ENCODE data around the gene MROH7.

GRCh38 chr1:54593571-54594160, 47.9 kb upstream of the MROH7 start:
- no peak for TF ChIP-seq CTCF (IDR thresholded peaks at IDR 0.05; ENCODE audit: low read depth, low read length, missing input control)
- TF ChIP-seq REST (IDR thresholded peaks at IDR 0.05), result no peak
- no peak for TF ChIP-seq SP1 (IDR thresholded peaks at IDR 0.05)
- no peak for TF ChIP-seq EGR1 (IDR thresholded peaks at IDR 0.05; ENCODE audit: low read depth in 2 of 2)
- no peak for TF ChIP-seq RAD21 (IDR thresholded peaks at IDR 0.05)
- no peak for TF ChIP-seq MAX (IDR thresholded peaks at IDR 0.05)
- TF ChIP-seq, protein P1, sequence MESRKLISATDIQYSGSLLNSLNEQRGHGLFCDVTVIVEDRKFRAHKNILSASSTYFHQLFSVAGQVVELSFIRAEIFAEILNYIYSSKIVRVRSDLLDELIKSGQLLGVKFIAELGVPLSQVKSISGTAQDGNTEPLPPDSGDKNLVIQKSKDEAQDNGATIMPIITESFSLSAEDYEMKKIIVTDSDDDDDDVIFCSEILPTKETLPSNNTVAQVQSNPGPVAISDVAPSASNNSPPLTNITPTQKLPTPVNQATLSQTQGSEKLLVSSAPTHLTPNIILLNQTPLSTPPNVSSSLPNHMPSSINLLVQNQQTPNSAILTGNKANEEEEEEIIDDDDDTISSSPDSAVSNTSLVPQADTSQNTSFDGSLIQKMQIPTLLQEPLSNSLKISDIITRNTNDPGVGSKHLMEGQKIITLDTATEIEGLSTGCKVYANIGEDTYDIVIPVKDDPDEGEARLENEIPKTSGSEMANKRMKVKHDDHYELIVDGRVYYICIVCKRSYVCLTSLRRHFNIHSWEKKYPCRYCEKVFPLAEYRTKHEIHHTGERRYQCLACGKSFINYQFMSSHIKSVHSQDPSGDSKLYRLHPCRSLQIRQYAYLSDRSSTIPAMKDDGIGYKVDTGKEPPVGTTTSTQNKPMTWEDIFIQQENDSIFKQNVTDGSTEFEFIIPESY (IDR thresholded peaks at IDR 0.05), result no peak
- TF ChIP-seq YY1 (IDR thresholded peaks at IDR 0.05), result no peak
- no peak for TF ChIP-seq GABPA (IDR thresholded peaks at IDR 0.05 in 1 of 2, conservative IDR thresholded peaks at IDR 0.05 in 1 of 2)
- TF ChIP-seq FOXA1 (IDR thresholded peaks at IDR 0.05), result no peak

Measured in liver (tissue), 3 donors.